HG03196 (cell line): ENCODE measurements around the gene PTPRB.

Source experiments
- ATAC-seq: cut with Tn5 transposase; IDR thresholded peaks from one replicate; pipeline ENCODE4 v1.9.1; 2021; ENCODE audit not compliant: unreplicated experiment

Gene PTPRB

GRCh38 chr12:70467918-70468733, 169.1 kb downstream of the PTPRB start:
- no peak for ATAC-seq

GRCh38 chr12:70467476-70467875, 169.8 kb downstream of the PTPRB start:
- no peak for ATAC-seq

DNA sequence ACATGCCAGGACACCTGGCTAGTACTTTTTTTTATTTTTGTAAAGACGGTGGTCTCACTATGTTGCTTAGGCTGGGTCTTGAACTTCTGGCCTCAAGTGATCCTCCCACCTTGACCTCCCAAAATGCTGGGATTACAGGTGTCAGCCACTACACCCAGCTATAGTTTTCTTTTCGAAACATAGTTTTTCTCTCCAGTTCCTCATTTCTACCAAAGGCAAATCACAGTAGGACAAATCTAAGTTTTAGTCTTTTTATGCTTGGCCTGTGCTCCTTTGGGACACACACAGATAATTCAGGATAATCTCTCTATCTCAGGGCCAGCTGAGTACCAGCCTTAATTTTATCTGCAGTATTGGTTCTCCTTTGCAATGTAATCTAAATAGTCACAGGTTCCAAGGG, 170.5 kb downstream of the PTPRB start:
- ATAC-seq = no peak
